Thyroid gland (tissue), 4 donors: ENCODE results near the gene GOLPH3L.

ENCODE experiments used
- POLR2A ChIP-seq, 2 donors: fragments of 450-650 bp; IDR thresholded peaks; one replicate each; pipeline ENCODE4 v1.6.1; 2017; ENCODE audit warnings: antibody characterized with exemption in 2 of 2, mild to moderate bottlenecking in 2 of 2, moderate library complexity in 1 of 2
- TF ChIP-seq, protein P1 (sequence below), 6 experiments: fragments of 200-600 bp in 3 of 6; fragments of 450-650 bp in 3 of 6; sonication (generic) in 3 of 6; IDR thresholded peaks; one replicate each; pipeline ENCODE4 v1.5.1; 2016 to 2019; ENCODE audit warnings: antibody characterized with exemption in 6 of 6, mild to moderate bottlenecking in 2 of 6, inconsistent platforms in 1 of 6, moderate library complexity in 1 of 6

DNA sequence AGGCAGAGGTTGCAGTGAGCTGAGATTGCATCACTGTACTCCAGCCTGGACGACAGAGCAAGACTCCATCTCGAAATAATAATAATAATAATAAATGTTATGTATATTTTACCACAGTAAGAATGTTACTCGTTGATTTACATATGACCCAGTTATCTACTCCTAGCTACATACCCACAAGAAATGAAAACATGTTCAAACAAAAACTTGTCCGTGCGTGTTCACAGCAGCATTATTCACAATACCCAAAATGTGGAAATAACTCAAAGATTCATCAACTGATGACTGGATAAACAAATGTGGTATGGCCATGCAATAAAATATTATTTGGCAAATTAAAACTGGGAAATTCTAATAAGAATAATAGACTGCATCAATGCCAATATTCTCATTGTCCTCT, 35.8 kb downstream of the GOLPH3L start:
- TF ChIP-seq, protein P1, sequence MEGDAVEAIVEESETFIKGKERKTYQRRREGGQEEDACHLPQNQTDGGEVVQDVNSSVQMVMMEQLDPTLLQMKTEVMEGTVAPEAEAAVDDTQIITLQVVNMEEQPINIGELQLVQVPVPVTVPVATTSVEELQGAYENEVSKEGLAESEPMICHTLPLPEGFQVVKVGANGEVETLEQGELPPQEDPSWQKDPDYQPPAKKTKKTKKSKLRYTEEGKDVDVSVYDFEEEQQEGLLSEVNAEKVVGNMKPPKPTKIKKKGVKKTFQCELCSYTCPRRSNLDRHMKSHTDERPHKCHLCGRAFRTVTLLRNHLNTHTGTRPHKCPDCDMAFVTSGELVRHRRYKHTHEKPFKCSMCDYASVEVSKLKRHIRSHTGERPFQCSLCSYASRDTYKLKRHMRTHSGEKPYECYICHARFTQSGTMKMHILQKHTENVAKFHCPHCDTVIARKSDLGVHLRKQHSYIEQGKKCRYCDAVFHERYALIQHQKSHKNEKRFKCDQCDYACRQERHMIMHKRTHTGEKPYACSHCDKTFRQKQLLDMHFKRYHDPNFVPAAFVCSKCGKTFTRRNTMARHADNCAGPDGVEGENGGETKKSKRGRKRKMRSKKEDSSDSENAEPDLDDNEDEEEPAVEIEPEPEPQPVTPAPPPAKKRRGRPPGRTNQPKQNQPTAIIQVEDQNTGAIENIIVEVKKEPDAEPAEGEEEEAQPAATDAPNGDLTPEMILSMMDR (IDR thresholded peaks at IDR 0.05), result no peak
- TF ChIP-seq POLR2A (IDR thresholded peaks at IDR 0.05), result no peak
